Measurements from ENCODE around the gene SIGLEC10. TPM values are rescaled to one million over a fixed set of nuclear protein-coding genes. Genes with fewer than 3 reads are reported as not detected.
"Not testable (repeated sequence)": the region's sequence is repeated elsewhere in the genome, so short reads cannot be mapped to it uniquely, and the experiment has no call there.

The SIGLEC10 gene, protein sequence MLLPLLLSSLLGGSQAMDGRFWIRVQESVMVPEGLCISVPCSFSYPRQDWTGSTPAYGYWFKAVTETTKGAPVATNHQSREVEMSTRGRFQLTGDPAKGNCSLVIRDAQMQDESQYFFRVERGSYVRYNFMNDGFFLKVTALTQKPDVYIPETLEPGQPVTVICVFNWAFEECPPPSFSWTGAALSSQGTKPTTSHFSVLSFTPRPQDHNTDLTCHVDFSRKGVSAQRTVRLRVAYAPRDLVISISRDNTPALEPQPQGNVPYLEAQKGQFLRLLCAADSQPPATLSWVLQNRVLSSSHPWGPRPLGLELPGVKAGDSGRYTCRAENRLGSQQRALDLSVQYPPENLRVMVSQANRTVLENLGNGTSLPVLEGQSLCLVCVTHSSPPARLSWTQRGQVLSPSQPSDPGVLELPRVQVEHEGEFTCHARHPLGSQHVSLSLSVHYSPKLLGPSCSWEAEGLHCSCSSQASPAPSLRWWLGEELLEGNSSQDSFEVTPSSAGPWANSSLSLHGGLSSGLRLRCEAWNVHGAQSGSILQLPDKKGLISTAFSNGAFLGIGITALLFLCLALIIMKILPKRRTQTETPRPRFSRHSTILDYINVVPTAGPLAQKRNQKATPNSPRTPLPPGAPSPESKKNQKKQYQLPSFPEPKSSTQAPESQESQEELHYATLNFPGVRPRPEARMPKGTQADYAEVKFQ
- 10 to 100 TPM in 1 of 2 donors, 1 to 10 TPM in 1; 6.8 to 53.1 TPM for total RNA-seq
- 100 to 1,000 TPM in 1 of 2 donors, 1 to 10 TPM in 1; 3.4 to 248 TPM for polyA plus RNA-seq
- long read RNA-seq, donor 1: 0 reads
- long read RNA-seq, donor 2: 0 reads
- long read RNA-seq, donor 3: 0 reads
- long read RNA-seq, donor 4: 0 reads
- long read RNA-seq, donor 5: 0 reads

DNA sequence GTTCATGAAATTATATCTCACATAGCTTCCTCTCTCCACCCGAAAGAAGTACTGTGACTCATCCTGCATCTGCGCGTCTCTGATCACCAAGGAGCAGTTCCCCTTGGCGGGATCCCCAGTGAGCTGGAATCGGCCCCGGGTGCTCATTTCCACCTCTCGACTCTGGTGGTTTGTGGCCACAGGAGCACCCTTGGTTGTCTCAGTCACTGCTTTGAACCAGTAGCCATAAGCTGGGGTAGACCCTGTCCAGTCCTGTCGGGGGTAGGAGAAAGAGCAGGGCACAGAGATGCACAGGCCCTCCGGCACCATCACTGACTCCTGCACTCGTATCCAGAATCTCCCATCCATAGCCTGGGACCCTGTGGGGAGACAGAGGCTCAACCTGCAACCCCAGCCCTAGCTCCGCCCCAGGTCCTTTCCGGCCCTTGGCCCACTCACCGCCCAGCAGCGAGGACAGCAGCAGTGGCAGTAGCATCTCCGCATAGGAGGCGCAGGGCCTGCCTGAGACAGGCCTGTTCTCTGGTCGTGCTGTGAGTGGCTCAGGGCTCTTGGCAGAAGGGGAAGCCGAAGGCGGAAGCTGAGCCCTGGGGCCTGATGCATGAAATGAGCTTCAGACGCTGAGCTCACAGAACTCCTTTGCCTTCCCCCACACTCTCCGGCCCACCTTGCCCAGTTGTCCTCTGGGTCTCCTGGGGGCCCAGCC is at the start of gene SIGLEC10:
SIGLEC10 (minus strand) TSS at position 536 of the 703 bp plus-strand sequence; CDS start at position 475, 61 bp downstream.
- H3K4me3 ChIP-seq: no peak within 1 kb of the TSS
- H3K9me3 ChIP-seq (ENCODE audit: control insufficient read depth in 4 of 4, insufficient read depth in 3 of 4, low read length in 3 of 4): no peaks in the 10 kb centered on the region
- no peak for TF ChIP-seq CTCF (IDR thresholded peaks at IDR 0.05; ENCODE audit: control extremely low read depth, extremely low read depth)
- H3K36me3 ChIP-seq (ENCODE audit: control insufficient read depth in 4 of 4, insufficient read depth in 4 of 4, low read length in 4 of 4): no peaks in the 10 kb centered on the region
- peak within 1 kb of the TSS in 1 of 2 donors; percentile 72 for H3K27ac ChIP-seq (ENCODE audit: low read depth in 1 of 2, low read length in 1 of 2)
- no peaks in the 10 kb centered on the region for H3K4me1 ChIP-seq (ENCODE audit: control insufficient read depth in 5 of 5, insufficient read depth in 5 of 5, low read length in 5 of 5)
- ATAC-seq (ENCODE audit: insufficient read depth, low FRiP score) (peak; percentile 45), DNase-seq (no peak)
- WGBS, 2 donors: 17 to 48% methylated on average over 21 of the region's 21 CpGs
- no peaks in the 10 kb centered on the region for H3K27me3 ChIP-seq (ENCODE audit: control insufficient read depth in 3 of 3, insufficient read depth in 3 of 3, low read length in 2 of 3)
- no peak within 1 kb of the TSS for H3K9ac ChIP-seq (ENCODE audit: insufficient read depth in 1 of 2, low read length in 2 of 2)

DNA sequence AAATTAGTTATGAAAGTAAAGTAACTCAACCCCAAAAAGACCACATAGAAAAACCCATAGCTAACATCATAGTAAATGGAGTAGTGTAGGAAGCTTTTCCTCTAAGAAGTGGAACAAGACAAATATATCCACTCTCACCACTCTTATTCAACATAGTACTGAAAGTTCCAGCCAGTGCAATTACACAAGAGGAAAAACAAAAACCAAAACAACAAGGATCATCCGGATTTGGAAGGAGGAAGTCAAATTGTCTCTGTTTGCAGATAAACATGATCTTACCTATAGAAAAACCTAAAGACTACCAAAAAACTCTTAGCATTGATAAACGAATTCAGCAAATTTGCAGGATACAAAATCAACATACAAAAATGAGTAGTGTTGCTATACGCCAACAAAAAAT is 49.3 kb upstream of the SIGLEC10 start:
- H3K9ac ChIP-seq (ENCODE audit: insufficient read depth in 1 of 2, low read length in 2 of 2): no peak overlapping the region
- ATAC-seq (ENCODE audit: insufficient read depth, low FRiP score): no peak
- no peaks in the 10 kb centered on the region for H3K9me3 ChIP-seq (ENCODE audit: control insufficient read depth in 4 of 4, insufficient read depth in 3 of 4, low read length in 3 of 4)
- H3K36me3 ChIP-seq (ENCODE audit: control insufficient read depth in 4 of 4, insufficient read depth in 4 of 4, low read length in 4 of 4): no peaks in the 10 kb centered on the region
- WGBS, 2 donors: 51 to 61% methylated on average over 3 of the region's 3 CpGs
- H3K27me3 ChIP-seq (ENCODE audit: control insufficient read depth in 3 of 3, insufficient read depth in 3 of 3, low read length in 2 of 3): peaks cover 0 to 13% (median 0%) of the 10 kb centered on the region in 3 donors
- no peak for DNase-seq
- H3K4me3 ChIP-seq: no peak overlapping the region
- no peak overlapping the region for H3K27ac ChIP-seq (ENCODE audit: low read depth in 1 of 2, low read length in 1 of 2)
- H3K4me1 ChIP-seq (ENCODE audit: control insufficient read depth in 5 of 5, insufficient read depth in 5 of 5, low read length in 5 of 5): no peaks in the 10 kb centered on the region
- TF ChIP-seq CTCF (IDR thresholded peaks at IDR 0.05; ENCODE audit: control extremely low read depth, extremely low read depth): no peak

DNA sequence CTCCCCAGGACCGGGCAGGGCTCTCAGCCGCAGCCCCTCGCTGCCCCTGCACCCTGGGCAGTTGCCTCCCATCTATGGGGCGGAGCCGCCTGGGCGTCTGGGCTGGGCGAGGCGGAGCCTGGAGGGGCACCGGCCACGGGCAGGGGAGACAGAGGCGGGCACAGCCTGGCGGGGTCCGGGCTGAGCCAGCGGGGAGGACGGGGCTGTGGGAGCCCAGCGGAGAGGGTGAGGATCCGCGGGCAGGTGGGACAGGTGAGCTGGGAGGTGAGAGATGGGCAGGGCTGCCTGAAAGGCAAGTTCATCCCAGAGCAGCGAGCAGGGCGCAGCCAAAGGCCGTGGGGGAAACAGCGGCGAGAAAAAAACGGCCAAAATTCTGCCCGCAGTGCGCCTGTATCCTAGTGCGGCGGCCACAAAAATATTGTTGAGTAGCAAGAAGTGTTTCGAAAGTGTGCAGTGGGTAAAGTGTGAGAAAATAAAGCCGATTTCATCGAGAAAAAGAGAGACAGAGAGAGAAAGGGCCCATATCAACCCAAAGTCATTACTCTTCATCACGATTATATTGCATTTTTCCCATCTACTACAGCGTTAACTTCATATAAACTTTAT is 46.6 kb upstream of the SIGLEC10 start:
- not testable (repeated sequence) for H3K9ac ChIP-seq (ENCODE audit: insufficient read depth in 1 of 2, low read length in 2 of 2); H3K4me1 ChIP-seq (ENCODE audit: control insufficient read depth in 5 of 5, insufficient read depth in 5 of 5, low read length in 5 of 5); H3K36me3 ChIP-seq (ENCODE audit: control insufficient read depth in 4 of 4, insufficient read depth in 4 of 4, low read length in 4 of 4); H3K27ac ChIP-seq (ENCODE audit: low read depth in 1 of 2, low read length in 1 of 2); ATAC-seq (ENCODE audit: insufficient read depth, low FRiP score); DNase-seq; H3K4me3 ChIP-seq; H3K9me3 ChIP-seq (ENCODE audit: control insufficient read depth in 4 of 4, insufficient read depth in 3 of 4, low read length in 3 of 4)
- peaks cover 0 to 18% (median 4%) of the 10 kb centered on the region in 3 donors for H3K27me3 ChIP-seq (ENCODE audit: control insufficient read depth in 3 of 3, insufficient read depth in 3 of 3, low read length in 2 of 3)
- 14 to 27% methylated on average over 12 to 15 of the region's 33 CpGs for WGBS, 2 donors

Measured in lung (tissue), 16 donors.